Skeletal muscle tissue (tissue), 4 donors: Measurements from ENCODE around the gene SLC25A21. TPM values are rescaled to one million over a fixed set of nuclear protein-coding genes. Genes with fewer than 3 reads are reported as not detected.
"Not testable (repeated sequence)": the region's sequence is repeated elsewhere in the genome, so short reads cannot be mapped to it uniquely, and the experiment has no call there.

ENCODE experiments used
- H3K27ac ChIP-seq: one replicate; pipeline ENCODE4 v1.7.0; 2013; ENCODE audit warnings: mild to moderate bottlenecking, low read depth, low read length, inconsistent platforms
- H3K27me3 ChIP-seq, 3 donors: one replicate each; pipeline ENCODE4 v1.7.0; 2013; ENCODE audit warnings: low read length in 3 of 3; ENCODE audit not compliant: control insufficient read depth in 3 of 3, insufficient read depth in 3 of 3
- H3K36me3 ChIP-seq, 3 donors: one replicate each; pipeline ENCODE4 v1.7.0; 2013; ENCODE audit warnings: low read length in 3 of 3; ENCODE audit not compliant: control insufficient read depth in 3 of 3, insufficient read depth in 3 of 3
- H3K4me1 ChIP-seq, 3 donors: one replicate each; pipeline ENCODE4 v1.7.0; 2013; ENCODE audit warnings: low read length in 3 of 3, mild to moderate bottlenecking in 3 of 3; ENCODE audit not compliant: control insufficient read depth in 3 of 3, insufficient read depth in 3 of 3
- H3K4me3 ChIP-seq, 3 donors: one replicate each; pipeline ENCODE4 v1.7.0; 2013; ENCODE audit warnings: low read length in 3 of 3
- H3K9ac ChIP-seq, 3 donors: one replicate each; pipeline ENCODE4 v1.7.0; 2013; ENCODE audit warnings: low read length in 3 of 3, mild to moderate bottlenecking in 3 of 3, moderate library complexity in 2 of 3, low read depth in 1 of 3
- H3K9me3 ChIP-seq, 3 donors: one replicate each; pipeline ENCODE4 v1.7.0; 2013; ENCODE audit warnings: low read length in 3 of 3; ENCODE audit not compliant: control insufficient read depth in 3 of 3
- total RNA-seq: library from RNA; depleted of rRNA; stranded (reverse); fragments of >200 nt; gene quantifications from one replicate; pipeline ENCODE4 v1.2.3, GENCODE V29; 2014
- donor health status: Osteomylitis.

The SLC25A21 gene
- 2.1 TPM for total RNA-seq

DNA sequence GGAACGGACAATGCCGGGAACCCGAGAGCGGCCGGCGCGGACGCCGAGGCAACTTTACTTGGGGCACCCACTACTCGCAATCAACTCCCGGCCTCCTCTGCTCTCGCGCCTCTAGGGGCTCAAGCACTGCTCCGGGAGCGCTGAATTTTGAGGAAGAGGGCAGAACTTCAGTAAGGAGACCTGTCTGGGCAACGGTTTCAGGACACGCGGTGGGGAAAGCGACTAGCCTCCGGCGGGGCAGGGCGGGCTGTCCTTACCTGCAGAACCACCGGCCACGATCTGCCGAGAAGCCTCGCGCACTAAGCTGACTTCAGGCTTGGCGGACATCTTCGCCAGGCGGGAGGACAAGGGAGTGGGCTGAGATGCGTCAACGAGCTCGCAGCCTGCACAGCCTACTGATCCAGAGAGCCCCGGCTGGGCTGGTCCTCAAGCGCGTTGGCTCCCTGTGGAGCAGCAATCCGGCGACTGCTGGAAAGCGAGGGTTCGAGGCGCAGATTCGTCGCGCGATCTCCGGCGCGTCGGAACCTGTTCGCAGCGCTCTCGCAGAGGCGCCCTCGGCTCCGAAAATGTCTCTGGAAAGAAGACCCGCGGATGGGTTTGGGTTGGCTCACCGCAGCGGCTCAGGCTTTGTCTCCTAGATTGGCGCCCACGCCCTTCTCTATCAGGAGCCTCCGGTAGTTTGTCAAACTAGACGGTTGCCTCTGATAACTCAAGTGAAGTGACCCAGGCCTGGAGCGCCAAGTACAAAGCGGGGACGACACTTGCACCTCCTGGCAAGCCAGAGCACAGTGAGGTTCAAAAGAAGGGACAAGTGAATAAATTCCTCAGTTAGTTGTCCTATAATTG, at the start of gene SLC25A21:
Gene SLC25A21, minus strand, starts transcription at position 583 of the 846 bp plus-strand sequence.
- H3K9me3 ChIP-seq = no peaks in the 10 kb centered on the region
- no peaks in the 10 kb centered on the region for H3K36me3 ChIP-seq
- peaks cover 0 to 10% (median 5%) of the 10 kb centered on the region in 3 donors for H3K4me1 ChIP-seq
- peak within 1 kb of the TSS; percentile 83 for H3K27ac ChIP-seq
- H3K4me3 ChIP-seq = peak within 1 kb of the TSS; percentile 86 to 97 (median 96)
- H3K27me3 ChIP-seq = no peaks in the 10 kb centered on the region
- peak within 1 kb of the TSS; percentile 86 to 98 (median 95) for H3K9ac ChIP-seq

DNA sequence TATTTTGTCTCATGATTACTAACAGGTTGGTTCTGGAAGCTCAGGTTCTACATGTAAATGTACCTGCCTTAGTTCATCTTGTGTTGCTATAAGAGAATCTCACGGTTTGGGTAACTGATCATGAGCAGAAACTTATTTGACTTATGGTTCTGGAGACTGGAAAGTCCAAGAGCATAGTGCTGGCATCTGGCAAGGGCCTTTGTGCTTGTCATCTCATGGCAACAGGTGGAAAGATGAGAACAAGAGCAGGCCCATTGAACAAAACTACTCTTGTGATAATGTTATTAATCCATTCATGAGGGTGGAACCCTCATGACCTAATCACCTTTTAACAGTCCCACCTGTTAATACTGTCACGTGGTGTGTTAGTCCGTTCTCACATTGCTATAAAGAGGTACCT, 48.7 kb upstream of the SLC25A21 start:
- H3K4me3 ChIP-seq = no peak overlapping the region
- no peaks in the 10 kb centered on the region for H3K4me1 ChIP-seq
- no peaks in the 10 kb centered on the region for H3K36me3 ChIP-seq
- no peaks in the 10 kb centered on the region for H3K27me3 ChIP-seq
- H3K9ac ChIP-seq = no peak overlapping the region
- H3K27ac ChIP-seq = no peak overlapping the region
- H3K9me3 ChIP-seq = no peaks in the 10 kb centered on the region

DNA sequence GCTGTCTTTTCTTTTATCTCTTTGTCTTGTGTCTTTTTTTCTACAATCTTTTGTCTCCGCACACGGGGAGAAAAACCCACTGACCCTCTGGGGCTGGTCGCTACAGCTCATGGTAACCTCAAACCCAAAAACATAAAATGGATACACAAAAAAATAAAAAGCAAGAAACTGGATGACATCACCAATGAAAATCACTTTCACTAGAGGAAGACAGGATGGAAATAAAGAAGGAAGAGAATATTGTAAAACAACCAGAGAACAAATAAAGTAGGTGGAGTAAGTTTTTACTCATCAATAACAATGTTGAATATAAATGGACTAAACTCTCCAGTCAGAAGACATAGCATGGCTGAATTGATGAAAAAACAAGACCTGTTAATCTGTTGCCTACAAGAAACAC, 42.9 kb upstream of the SLC25A21 start:
- Histone ChIP-seq H3K9me3 (peaks cover 0 to 4% (median 0%) of the 10 kb centered on the region in 3 donors), H3K27ac (no peak overlapping the region), H3K4me3 (no peak overlapping the region), H3K36me3 (no peaks in the 10 kb centered on the region), H3K27me3 (no peaks in the 10 kb centered on the region), H3K9ac (no peak overlapping the region), H3K4me1 (no peaks in the 10 kb centered on the region)

DNA sequence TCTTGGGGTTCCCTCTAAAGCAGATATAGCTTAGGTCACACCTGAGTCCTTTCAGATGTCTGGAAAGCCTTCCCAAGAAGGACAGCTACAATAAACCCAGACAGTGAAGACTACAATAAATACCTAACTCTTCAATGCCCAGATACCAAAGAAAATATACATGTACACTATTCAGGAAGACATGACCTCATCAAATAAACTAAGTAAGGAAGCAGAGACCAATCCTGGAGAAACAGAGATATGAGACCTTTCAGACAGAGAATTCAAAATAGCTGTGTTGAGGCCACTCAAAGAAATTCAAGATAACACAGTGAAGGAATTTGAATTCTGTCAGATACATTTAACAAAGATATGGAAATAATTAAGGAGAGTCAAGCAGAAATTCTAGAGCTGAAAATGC, 40.6 kb upstream of the SLC25A21 start:
- Histone ChIP-seq H3K27me3 (no peaks in the 10 kb centered on the region), H3K4me1 (no peaks in the 10 kb centered on the region), H3K36me3 (no peaks in the 10 kb centered on the region), H3K9me3 (peaks cover 0 to 4% (median 0%) of the 10 kb centered on the region in 3 donors), H3K4me3 (no peak overlapping the region), H3K9ac (no peak overlapping the region), H3K27ac (no peak overlapping the region)

DNA sequence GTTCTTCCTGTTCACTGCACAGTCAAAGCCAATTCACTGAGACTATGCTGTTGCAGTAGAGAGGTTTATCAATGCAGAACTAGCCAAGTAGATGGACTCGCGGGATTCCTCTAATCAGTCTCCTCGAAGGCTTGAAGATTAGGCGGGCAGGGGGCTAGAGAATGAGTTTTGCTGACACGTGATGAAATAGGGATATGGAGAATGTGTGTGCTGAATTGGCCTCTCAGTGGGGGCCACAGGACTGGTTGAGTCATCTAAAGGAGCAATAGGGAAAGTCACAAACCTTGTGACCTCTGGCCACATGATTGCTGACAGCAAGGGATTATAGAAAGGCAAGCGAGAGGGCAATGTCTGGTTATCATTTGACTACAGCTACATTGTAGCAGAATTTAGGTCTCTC, 38.0 kb upstream of the SLC25A21 start:
- Histone ChIP-seq H3K4me1 (no peaks in the 10 kb centered on the region), H3K9ac (no peak overlapping the region), H3K36me3 (no peaks in the 10 kb centered on the region), H3K27ac (no peak overlapping the region), H3K4me3 (no peak overlapping the region), H3K9me3 (peaks cover 0 to 1% (median 0%) of the 10 kb centered on the region in 3 donors), H3K27me3 (no peaks in the 10 kb centered on the region)

DNA sequence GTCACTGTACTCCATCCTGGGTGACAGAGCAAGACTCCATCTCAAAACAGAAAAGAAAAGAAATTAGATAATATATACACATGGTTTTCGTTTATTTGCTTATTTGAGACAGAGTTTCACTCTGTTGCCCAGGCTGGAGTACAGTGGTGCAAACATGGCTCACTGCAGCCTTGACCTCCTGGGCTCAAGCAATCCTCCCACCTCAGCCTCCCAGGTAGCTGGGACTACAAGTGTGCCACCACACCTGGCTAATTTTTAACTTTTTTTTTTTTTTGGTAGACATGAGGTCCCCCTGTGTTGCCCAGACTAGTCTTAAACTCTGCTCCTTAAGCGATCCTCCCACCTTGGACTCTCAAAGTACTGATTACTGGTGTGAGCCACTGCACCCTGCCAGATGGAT, 37.2 kb upstream of the SLC25A21 start:
- not testable (repeated sequence) for H3K4me1 ChIP-seq, H3K4me3 ChIP-seq, H3K9ac ChIP-seq, H3K36me3 ChIP-seq, H3K27ac ChIP-seq, H3K9me3 ChIP-seq, H3K27me3 ChIP-seq

DNA sequence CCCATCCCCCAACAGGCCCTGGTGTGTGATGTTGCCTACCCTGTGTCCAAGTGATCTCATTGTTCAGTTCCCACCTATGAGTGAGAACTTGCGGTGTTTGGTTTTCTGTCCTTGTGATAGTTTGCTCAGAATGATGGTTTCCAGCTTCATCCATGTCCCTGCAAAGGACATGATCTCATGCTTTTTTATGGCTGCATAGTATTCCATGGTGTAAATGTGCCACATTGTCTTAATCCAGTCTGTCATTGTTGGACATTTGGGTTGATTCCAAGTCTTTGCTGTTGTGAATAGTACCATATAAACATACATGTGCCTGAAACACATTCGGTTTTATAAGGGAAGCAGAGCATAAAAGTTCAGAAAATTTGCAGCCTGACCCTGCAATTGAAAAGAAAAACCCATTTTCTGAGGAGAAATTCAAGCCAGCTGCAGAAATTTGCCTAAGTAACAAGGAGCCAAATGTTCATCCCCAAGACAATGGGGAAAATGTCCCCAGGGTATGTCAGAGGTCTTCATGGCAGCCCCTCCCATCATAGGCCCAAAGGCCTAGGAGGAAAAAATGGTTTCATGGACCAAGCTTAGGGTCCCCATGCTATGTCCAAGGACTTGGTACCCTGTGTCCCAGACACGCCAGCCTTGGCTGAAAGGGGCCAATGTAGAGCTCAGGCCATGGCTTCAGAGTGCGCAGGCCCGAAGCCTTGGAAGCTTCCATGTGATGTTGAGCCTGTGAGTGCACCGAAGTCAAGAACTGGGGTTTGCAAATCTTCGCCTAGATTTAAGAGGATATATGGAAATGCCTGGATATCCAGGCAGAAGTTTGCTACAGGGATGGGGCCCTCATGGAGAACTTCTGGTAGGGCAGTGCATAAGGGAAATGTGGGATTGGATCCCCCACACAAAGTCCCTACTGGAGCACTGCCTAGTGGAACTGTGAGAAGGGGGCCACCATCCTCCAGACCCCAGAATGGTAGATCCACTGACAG, 33.5 kb upstream of the SLC25A21 start:
- not testable (repeated sequence) for H3K4me1 ChIP-seq, H3K9me3 ChIP-seq

DNA sequence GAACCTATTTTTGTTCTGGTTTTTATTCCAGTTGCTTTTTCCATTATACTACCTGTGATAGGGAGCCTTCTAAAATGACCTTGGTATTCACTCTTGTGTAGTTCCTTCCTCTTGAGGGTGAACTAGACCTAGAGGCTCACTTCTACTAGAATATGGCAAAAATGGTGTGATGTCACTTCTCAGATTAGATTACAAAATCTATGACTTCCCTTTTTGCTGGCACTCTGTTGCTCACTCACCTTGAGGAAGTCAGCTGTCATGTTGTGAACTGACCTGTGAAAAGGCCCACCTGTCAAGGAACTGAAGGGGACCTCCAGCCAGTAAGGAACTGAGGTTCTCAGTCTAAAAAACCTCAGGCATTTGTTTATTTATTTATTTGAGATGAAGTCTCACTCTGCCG, 31.0 kb upstream of the SLC25A21 start:
- Histone ChIP-seq H3K36me3 (no peaks in the 10 kb centered on the region), H3K27me3 (no peaks in the 10 kb centered on the region), H3K4me3 (no peak overlapping the region), H3K4me1 (peaks cover 0 to 4% (median 3%) of the 10 kb centered on the region in 3 donors), H3K9me3 (no peaks in the 10 kb centered on the region), H3K9ac (no peak overlapping the region), H3K27ac (no peak overlapping the region)

More for the DNA sequence above, 33.5 kb upstream of the SLC25A21 start:
- not testable (repeated sequence) for H3K9ac ChIP-seq, H3K27ac ChIP-seq, H3K36me3 ChIP-seq, H3K4me3 ChIP-seq, H3K27me3 ChIP-seq

DNA sequence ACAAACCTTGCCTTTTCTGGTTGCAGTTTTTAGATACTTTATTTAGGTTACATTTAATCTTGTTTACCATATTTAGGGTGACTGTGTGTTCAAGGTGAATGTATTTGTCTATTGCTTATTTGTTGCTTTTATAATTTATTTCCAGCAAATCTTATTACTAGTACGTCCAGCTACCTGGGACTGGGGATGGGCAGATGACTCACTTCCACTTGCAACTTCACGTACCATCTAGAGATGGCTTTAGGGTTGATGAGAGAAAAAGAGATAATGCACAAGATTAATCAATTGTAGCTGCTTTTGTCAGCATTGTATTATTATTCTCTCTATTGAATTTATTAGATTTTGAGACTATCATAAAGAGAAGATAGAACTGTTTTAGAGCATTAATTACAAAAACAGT, 30.4 kb upstream of the SLC25A21 start:
- H3K27me3 ChIP-seq = no peaks in the 10 kb centered on the region
- H3K4me1 ChIP-seq = peaks cover 0 to 9% (median 3%) of the 10 kb centered on the region in 3 donors
- no peak overlapping the region for H3K9ac ChIP-seq
- H3K9me3 ChIP-seq = no peaks in the 10 kb centered on the region
- H3K4me3 ChIP-seq = no peak overlapping the region
- no peak overlapping the region for H3K27ac ChIP-seq
- H3K36me3 ChIP-seq = no peaks in the 10 kb centered on the region

DNA sequence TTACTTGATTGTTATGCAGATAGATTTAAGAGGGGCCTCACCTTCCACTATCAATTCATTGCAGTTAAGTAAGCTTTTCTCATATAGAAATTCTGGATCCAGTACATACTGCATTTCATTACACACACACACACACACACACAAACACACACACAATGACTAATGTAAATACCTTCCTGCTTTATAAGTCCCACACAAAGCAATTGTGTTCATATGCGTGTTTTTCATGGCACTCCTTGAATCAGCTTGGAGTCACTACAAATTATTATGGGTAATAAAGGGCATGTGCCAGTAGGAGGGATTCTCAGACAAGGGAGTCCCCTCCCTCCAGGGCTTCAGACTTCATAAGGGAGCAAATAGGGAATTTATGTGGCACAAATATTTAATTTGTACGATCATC, 29.9 kb upstream of the SLC25A21 start:
- Histone ChIP-seq H3K9ac (no peak overlapping the region), H3K9me3 (no peaks in the 10 kb centered on the region), H3K36me3 (no peaks in the 10 kb centered on the region), H3K27me3 (no peaks in the 10 kb centered on the region), H3K27ac (no peak overlapping the region), H3K4me1 (peaks cover 0 to 9% (median 3%) of the 10 kb centered on the region in 3 donors), H3K4me3 (no peak overlapping the region)
